ENCODE results near the gene PRKAR1B. TPM values are rescaled to one million over a fixed set of nuclear protein-coding genes. Genes with fewer than 3 reads are reported as not detected.

Gene PRKAR1B
- total and polyA plus RNA-seq, 2 donors = 13.7 to 15.4 TPM

DNA sequence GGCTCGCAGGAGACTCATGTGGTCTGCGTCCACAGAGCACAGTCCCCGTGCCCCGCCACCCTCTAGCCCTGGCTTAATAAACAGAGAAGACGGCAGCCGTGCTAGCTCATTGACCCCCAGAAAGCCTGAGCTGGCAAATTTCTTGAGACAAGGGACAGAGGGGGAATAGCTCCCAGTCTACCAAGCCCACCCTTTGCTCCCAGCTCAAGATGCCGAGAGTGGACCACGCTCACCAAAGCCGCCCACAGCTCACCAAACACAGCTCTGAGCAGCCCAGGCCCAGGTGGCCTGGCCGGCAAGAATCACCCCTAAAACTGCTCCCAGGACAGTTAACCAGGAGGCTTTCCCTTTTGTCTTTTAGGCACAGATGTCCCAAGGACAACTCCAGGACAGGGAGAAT, 212.8 kb downstream of the PRKAR1B start:
- Histone ChIP-seq H3K27ac (ENCODE audit: low read depth in 1 of 2, low read length in 1 of 2) (no peak overlapping the region), H3K9me3 (ENCODE audit: control insufficient read depth in 2 of 2, insufficient read depth in 1 of 2, low read length in 1 of 2) (no peaks in the 10 kb centered on the region), H3K4me3 (ENCODE audit: low read length in 2 of 2) (no peak overlapping the region), H3K27me3 (ENCODE audit: control insufficient read depth in 2 of 2, insufficient read depth in 1 of 2, low read length in 1 of 2) (peaks cover 50 to 65% of the 10 kb centered on the region in 2 donors), H3K36me3 (ENCODE audit: control insufficient read depth in 2 of 2, insufficient read depth in 2 of 2, low read length in 1 of 2) (no peaks in the 10 kb centered on the region), H3K4me1 (ENCODE audit: control insufficient read depth in 2 of 2, insufficient read depth in 2 of 2, low read length in 2 of 2) (peaks cover 0 to 13% of the 10 kb centered on the region in 2 donors)
- WGBS = 92% methylated on average over 10 of the region's 10 CpGs
- no peak for DNase-seq (ENCODE audit: low read depth in 6 of 9, low spot score in 9 of 9)

GRCh38 chr7:513521-514166, 213.4 kb downstream of the PRKAR1B start:
- DNase-seq (ENCODE audit: low read depth in 6 of 9, low spot score in 9 of 9) = no peak
- WGBS = 89% methylated on average over 20 of the region's 20 CpGs
- Histone ChIP-seq H3K4me1 (ENCODE audit: control insufficient read depth in 2 of 2, insufficient read depth in 2 of 2, low read length in 2 of 2) (peaks cover 0 to 13% of the 10 kb centered on the region in 2 donors), H3K36me3 (ENCODE audit: control insufficient read depth in 2 of 2, insufficient read depth in 2 of 2, low read length in 1 of 2) (no peaks in the 10 kb centered on the region), H3K27ac (ENCODE audit: low read depth in 1 of 2, low read length in 1 of 2) (peak overlapping the region in 1 of 2 donors; percentile 42), H3K9me3 (ENCODE audit: control insufficient read depth in 2 of 2, insufficient read depth in 1 of 2, low read length in 1 of 2) (no peaks in the 10 kb centered on the region), H3K27me3 (ENCODE audit: control insufficient read depth in 2 of 2, insufficient read depth in 1 of 2, low read length in 1 of 2) (peaks cover 44 to 59% of the 10 kb centered on the region in 2 donors), H3K4me3 (ENCODE audit: low read length in 2 of 2) (no peak overlapping the region)

- peaks cover 0 to 2% of the 10 kb centered on the region in 2 donors for H3K9me3 ChIP-seq (ENCODE audit: control insufficient read depth in 2 of 2, insufficient read depth in 1 of 2, low read length in 1 of 2)
- H3K4me1 ChIP-seq (ENCODE audit: control insufficient read depth in 2 of 2, insufficient read depth in 2 of 2, low read length in 2 of 2) = peaks cover 0 to 10% of the 10 kb centered on the region in 2 donors
- 92% methylated on average over 32 of the region's 32 CpGs for WGBS
- H3K27me3 ChIP-seq (ENCODE audit: control insufficient read depth in 2 of 2, insufficient read depth in 1 of 2, low read length in 1 of 2) = peaks cover 35 to 50% of the 10 kb centered on the region in 2 donors
- H3K4me3 ChIP-seq (ENCODE audit: low read length in 2 of 2) = no peak overlapping the region
- H3K36me3 ChIP-seq (ENCODE audit: control insufficient read depth in 2 of 2, insufficient read depth in 2 of 2, low read length in 1 of 2) = no peaks in the 10 kb centered on the region
- no peak for DNase-seq (ENCODE audit: low read depth in 6 of 9, low spot score in 9 of 9)
- peak overlapping the region in 1 of 2 donors; percentile 42 for H3K27ac ChIP-seq (ENCODE audit: low read depth in 1 of 2, low read length in 1 of 2)
Observed at GRCh38 chr7:512541-513311, 214.4 kb downstream of the PRKAR1B start.

DNA sequence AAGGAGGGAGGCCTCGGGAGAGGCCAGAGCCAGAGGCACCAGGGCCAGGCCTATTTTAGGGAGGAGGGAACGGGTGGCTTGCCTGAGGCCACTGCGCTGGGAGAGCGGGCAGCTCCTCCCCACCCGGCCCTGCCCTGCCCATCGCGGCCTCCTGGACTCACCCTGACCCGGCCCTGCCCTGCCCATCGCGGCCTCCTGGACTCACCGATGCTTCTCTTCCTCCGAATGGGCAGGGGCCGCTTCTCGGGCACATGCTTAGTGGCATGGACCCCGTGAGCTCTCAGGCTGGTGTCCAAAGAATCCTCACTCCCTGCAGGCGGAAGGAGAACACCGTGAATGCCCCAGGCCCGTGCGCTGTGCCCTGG, 215.0 kb downstream of the PRKAR1B start:
- peaks cover 0 to 2% of the 10 kb centered on the region in 2 donors for H3K9me3 ChIP-seq (ENCODE audit: control insufficient read depth in 2 of 2, insufficient read depth in 1 of 2, low read length in 1 of 2)
- H3K4me3 ChIP-seq (ENCODE audit: low read length in 2 of 2) = no peak overlapping the region
- peaks cover 29 to 44% of the 10 kb centered on the region in 2 donors for H3K27me3 ChIP-seq (ENCODE audit: control insufficient read depth in 2 of 2, insufficient read depth in 1 of 2, low read length in 1 of 2)
- peaks cover 0 to 10% of the 10 kb centered on the region in 2 donors for H3K4me1 ChIP-seq (ENCODE audit: control insufficient read depth in 2 of 2, insufficient read depth in 2 of 2, low read length in 2 of 2)
- no peak for DNase-seq (ENCODE audit: low read depth in 6 of 9, low spot score in 9 of 9)
- WGBS = 96% methylated on average over 19 of the region's 19 CpGs
- peak overlapping the region; percentile 11 to 27 for H3K27ac ChIP-seq (ENCODE audit: low read depth in 1 of 2, low read length in 1 of 2)
- no peaks in the 10 kb centered on the region for H3K36me3 ChIP-seq (ENCODE audit: control insufficient read depth in 2 of 2, insufficient read depth in 2 of 2, low read length in 1 of 2)

DNA sequence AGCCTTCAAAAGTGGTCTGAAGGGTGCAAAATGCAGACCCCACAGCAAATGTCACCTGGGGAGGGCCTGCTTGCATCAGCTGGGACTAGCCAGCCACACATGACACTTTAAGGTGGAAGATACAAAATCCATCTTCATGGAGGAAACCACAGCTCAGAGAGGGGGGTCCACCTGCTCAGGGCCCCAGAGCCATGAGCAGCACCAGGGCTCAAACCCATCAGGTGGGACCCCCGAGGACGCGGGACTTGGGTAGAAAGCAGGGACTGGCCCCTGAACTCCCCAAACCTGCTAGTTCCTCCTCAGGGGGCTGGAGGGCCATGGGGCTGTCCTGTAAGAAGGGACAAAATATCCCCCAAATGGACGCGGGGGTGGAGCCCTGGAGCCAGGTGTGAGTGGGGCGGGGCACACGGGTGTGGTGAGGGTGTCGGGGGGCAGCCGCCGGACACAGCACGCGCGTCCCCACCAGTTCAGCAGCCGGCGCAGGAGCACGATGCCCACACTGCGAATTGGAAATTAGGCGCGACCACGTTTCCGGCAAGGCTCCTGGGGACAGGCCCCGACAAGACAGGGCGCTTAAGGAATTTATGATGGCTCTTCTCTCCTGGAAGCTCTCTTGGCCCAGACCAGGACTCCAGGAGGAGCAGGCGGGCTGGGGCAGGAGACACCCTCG, 215.5 kb downstream of the PRKAR1B start:
- peaks cover 0 to 2% of the 10 kb centered on the region in 2 donors for H3K9me3 ChIP-seq (ENCODE audit: control insufficient read depth in 2 of 2, insufficient read depth in 1 of 2, low read length in 1 of 2)
- peak overlapping the region in 1 of 2 donors; percentile 15 for H3K27ac ChIP-seq (ENCODE audit: low read depth in 1 of 2, low read length in 1 of 2)
- peaks cover 0 to 9% of the 10 kb centered on the region in 2 donors for H3K4me1 ChIP-seq (ENCODE audit: control insufficient read depth in 2 of 2, insufficient read depth in 2 of 2, low read length in 2 of 2)
- H3K27me3 ChIP-seq (ENCODE audit: control insufficient read depth in 2 of 2, insufficient read depth in 1 of 2, low read length in 1 of 2) = peaks cover 24 to 40% of the 10 kb centered on the region in 2 donors
- no peak for DNase-seq (ENCODE audit: low read depth in 6 of 9, low spot score in 9 of 9)
- H3K36me3 ChIP-seq (ENCODE audit: control insufficient read depth in 2 of 2, insufficient read depth in 2 of 2, low read length in 1 of 2) = no peaks in the 10 kb centered on the region
- no peak overlapping the region for H3K4me3 ChIP-seq (ENCODE audit: low read length in 2 of 2)
- WGBS = 94% methylated on average over 25 of the region's 25 CpGs

DNA sequence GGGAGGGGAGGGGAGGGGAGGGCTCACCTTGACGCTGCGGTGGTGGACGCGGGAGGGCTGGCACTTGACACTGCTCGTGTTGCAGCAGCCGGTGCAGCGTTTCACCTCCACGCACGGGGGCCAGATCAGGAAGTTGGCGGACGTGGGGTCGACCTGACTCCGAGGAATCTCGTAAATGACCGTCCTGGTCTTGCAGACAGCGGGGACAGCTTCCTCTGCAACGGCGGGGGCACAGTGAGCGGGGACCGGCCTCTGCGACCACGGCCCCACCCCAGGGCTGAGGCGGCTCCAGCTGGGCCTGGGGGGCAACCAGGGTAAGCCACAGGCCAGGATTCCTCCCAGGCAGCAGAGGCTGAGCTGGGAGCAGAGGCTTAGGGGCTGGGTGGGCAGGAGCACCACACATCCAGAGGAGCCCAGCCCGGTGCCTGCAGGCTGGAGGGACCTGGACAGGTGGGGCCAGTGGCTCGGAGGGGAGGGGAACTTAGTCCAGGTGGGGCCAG, 216.2 kb downstream of the PRKAR1B start:
- Histone ChIP-seq H3K4me1 (ENCODE audit: control insufficient read depth in 2 of 2, insufficient read depth in 2 of 2, low read length in 2 of 2) (peaks cover 0 to 8% of the 10 kb centered on the region in 2 donors), H3K27me3 (ENCODE audit: control insufficient read depth in 2 of 2, insufficient read depth in 1 of 2, low read length in 1 of 2) (peaks cover 16 to 32% of the 10 kb centered on the region in 2 donors), H3K9me3 (ENCODE audit: control insufficient read depth in 2 of 2, insufficient read depth in 1 of 2, low read length in 1 of 2) (peaks cover 0 to 2% of the 10 kb centered on the region in 2 donors), H3K4me3 (ENCODE audit: low read length in 2 of 2) (no peak overlapping the region), H3K36me3 (ENCODE audit: control insufficient read depth in 2 of 2, insufficient read depth in 2 of 2, low read length in 1 of 2) (no peaks in the 10 kb centered on the region), H3K27ac (ENCODE audit: low read depth in 1 of 2, low read length in 1 of 2) (peak overlapping the region in 1 of 2 donors; percentile 40)
- WGBS = 93% methylated on average over 25 of the region's 25 CpGs
- no peak for DNase-seq (ENCODE audit: low read depth in 6 of 9, low spot score in 9 of 9)

- Histone ChIP-seq H3K27ac (ENCODE audit: low read depth in 1 of 2, low read length in 1 of 2) (no peak overlapping the region), H3K36me3 (ENCODE audit: control insufficient read depth in 2 of 2, insufficient read depth in 2 of 2, low read length in 1 of 2) (no peaks in the 10 kb centered on the region), H3K9me3 (ENCODE audit: control insufficient read depth in 2 of 2, insufficient read depth in 1 of 2, low read length in 1 of 2) (peaks cover 0 to 2% of the 10 kb centered on the region in 2 donors), H3K4me3 (ENCODE audit: low read length in 2 of 2) (no peak overlapping the region), H3K4me1 (ENCODE audit: control insufficient read depth in 2 of 2, insufficient read depth in 2 of 2, low read length in 2 of 2) (peaks cover 0 to 2% of the 10 kb centered on the region in 2 donors), H3K27me3 (ENCODE audit: control insufficient read depth in 2 of 2, insufficient read depth in 1 of 2, low read length in 1 of 2) (peaks cover 10 to 25% of the 10 kb centered on the region in 2 donors)
- no peak for DNase-seq (ENCODE audit: low read depth in 6 of 9, low spot score in 9 of 9)
- WGBS = 95% methylated on average over 17 of the region's 17 CpGs
Observed at GRCh38 chr7:510131-510481, 217.0 kb downstream of the PRKAR1B start.

- Histone ChIP-seq H3K4me3 (ENCODE audit: low read length in 2 of 2) (no peak overlapping the region), H3K27ac (ENCODE audit: low read depth in 1 of 2, low read length in 1 of 2) (no peak overlapping the region), H3K36me3 (ENCODE audit: control insufficient read depth in 2 of 2, insufficient read depth in 2 of 2, low read length in 1 of 2) (no peaks in the 10 kb centered on the region), H3K9me3 (ENCODE audit: control insufficient read depth in 2 of 2, insufficient read depth in 1 of 2, low read length in 1 of 2) (peaks cover 0 to 2% of the 10 kb centered on the region in 2 donors), H3K27me3 (ENCODE audit: control insufficient read depth in 2 of 2, insufficient read depth in 1 of 2, low read length in 1 of 2) (peaks cover 9 to 19% of the 10 kb centered on the region in 2 donors), H3K4me1 (ENCODE audit: control insufficient read depth in 2 of 2, insufficient read depth in 2 of 2, low read length in 2 of 2) (peaks cover 0 to 2% of the 10 kb centered on the region in 2 donors)
- 96% methylated on average over 20 of the region's 20 CpGs for WGBS
- no peak for DNase-seq (ENCODE audit: low read depth in 6 of 9, low spot score in 9 of 9)
Observed at GRCh38 chr7:509426-510130, 217.5 kb downstream of the PRKAR1B start.
